PC-9 (cell line): Measurements from ENCODE around the gene CPS1.

Experiments
- EZH2 ChIP-seq: fragments of 200-600 bp; sonication (generic); IDR thresholded peaks from 2 replicates; pipeline ENCODE4 v1.8.0; 2017; ENCODE audit warnings: antibody characterized with exemption, low read depth
- TF ChIP-seq, protein P1 (sequence below): fragments of 200-600 bp; sonication (generic); conservative IDR thresholded peaks from 2 replicates; pipeline ENCODE4 v1.6.1; 2017; ENCODE audit warnings: mixed run types, antibody characterized with exemption, mild to moderate bottlenecking, moderate library complexity

- TF ChIP-seq, protein P1, sequence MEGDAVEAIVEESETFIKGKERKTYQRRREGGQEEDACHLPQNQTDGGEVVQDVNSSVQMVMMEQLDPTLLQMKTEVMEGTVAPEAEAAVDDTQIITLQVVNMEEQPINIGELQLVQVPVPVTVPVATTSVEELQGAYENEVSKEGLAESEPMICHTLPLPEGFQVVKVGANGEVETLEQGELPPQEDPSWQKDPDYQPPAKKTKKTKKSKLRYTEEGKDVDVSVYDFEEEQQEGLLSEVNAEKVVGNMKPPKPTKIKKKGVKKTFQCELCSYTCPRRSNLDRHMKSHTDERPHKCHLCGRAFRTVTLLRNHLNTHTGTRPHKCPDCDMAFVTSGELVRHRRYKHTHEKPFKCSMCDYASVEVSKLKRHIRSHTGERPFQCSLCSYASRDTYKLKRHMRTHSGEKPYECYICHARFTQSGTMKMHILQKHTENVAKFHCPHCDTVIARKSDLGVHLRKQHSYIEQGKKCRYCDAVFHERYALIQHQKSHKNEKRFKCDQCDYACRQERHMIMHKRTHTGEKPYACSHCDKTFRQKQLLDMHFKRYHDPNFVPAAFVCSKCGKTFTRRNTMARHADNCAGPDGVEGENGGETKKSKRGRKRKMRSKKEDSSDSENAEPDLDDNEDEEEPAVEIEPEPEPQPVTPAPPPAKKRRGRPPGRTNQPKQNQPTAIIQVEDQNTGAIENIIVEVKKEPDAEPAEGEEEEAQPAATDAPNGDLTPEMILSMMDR = no peak
- no peak for TF ChIP-seq EZH2
Observed at GRCh38 chr2:210523650-210524289, 32.6 kb upstream of the CPS1 start.
